ENCODE measurements around the gene PLGRKT.

The PLGRKT gene

DNA sequence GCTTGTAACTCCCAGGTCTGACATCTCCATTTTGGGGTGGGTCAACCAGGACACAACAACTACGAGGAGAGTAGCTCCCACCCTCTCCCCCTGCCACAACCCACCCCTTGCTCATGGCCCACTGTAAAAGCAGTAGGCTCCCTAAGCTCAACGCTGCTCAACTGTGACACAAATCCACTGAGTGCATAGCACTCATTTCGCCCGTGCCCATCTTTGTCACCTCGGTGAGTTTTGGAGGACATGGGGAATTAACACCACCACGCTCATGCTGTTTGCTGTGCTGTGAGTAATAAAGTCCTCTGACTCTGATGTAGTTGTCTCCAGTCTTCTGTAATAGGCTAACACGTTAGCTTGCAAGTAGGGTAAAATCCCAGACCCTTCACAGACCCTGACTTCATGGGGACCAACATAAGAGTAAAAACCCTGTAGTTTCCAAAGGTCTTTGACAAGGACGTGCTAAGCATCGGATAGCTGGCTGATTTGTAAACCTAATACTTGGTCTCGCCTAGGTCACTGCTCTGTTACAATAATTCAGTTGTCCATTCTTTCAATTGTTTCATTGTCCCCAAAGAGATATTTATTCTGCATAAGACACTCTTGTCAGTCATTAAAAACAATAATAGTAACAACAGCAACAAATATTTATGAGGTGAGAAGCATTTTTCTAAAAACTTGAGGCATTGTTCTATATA lies 7.7 kb downstream of the PLGRKT start:
- TF ChIP-seq, protein P1, sequence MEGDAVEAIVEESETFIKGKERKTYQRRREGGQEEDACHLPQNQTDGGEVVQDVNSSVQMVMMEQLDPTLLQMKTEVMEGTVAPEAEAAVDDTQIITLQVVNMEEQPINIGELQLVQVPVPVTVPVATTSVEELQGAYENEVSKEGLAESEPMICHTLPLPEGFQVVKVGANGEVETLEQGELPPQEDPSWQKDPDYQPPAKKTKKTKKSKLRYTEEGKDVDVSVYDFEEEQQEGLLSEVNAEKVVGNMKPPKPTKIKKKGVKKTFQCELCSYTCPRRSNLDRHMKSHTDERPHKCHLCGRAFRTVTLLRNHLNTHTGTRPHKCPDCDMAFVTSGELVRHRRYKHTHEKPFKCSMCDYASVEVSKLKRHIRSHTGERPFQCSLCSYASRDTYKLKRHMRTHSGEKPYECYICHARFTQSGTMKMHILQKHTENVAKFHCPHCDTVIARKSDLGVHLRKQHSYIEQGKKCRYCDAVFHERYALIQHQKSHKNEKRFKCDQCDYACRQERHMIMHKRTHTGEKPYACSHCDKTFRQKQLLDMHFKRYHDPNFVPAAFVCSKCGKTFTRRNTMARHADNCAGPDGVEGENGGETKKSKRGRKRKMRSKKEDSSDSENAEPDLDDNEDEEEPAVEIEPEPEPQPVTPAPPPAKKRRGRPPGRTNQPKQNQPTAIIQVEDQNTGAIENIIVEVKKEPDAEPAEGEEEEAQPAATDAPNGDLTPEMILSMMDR (conservative IDR thresholded peaks at IDR 0.05; ENCODE audit: control insufficient read depth, insufficient read depth, low read depth, low read length), result no peak
- no peak overlapping the region for H3K4me3 ChIP-seq (ENCODE audit: control insufficient read depth, low read depth, low read length)
- DNase-seq (ENCODE audit: low read depth), result no peak

DNA sequence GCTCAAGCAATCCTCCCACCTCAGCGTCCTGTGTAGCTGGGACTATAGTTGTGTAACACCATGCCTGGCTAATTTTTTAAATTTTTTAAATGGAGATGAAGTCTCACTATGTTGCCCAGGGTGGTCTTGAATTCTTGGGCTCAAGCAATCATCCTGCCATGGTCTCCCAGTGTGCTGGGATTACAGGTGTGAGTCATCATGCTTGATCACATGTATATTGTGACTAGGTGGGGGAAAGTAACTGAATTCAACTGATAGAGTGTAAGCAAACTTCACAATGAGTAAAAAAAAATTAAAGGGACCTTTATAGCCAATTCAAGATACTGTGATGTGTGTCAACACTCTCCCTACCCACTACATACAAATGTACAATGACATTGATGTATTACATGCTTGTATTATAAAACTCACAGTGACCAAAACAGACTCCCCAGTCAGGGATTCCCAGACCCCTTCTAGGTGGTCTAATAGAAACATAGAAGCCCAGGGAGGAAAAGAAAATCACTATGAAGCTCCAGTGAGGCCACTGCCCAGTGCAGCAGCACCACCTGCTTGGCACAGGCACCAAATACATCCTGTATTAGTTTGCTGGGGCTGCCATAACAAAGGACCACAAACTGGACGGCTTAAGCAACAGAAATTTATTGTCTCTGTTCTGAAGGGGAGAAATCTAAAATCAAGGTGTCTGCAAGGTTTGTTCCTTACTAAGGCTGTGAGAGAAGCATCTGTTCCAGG lies 8.8 kb downstream of the PLGRKT start:
- peak; percentile 27 for DNase-seq (ENCODE audit: low read depth)
- H3K4me3 ChIP-seq (ENCODE audit: control insufficient read depth, low read depth, low read length), result no peak overlapping the region
- TF ChIP-seq, protein P1 (conservative IDR thresholded peaks at IDR 0.05; ENCODE audit: control insufficient read depth, insufficient read depth, low read depth, low read length), result no peak

DNA sequence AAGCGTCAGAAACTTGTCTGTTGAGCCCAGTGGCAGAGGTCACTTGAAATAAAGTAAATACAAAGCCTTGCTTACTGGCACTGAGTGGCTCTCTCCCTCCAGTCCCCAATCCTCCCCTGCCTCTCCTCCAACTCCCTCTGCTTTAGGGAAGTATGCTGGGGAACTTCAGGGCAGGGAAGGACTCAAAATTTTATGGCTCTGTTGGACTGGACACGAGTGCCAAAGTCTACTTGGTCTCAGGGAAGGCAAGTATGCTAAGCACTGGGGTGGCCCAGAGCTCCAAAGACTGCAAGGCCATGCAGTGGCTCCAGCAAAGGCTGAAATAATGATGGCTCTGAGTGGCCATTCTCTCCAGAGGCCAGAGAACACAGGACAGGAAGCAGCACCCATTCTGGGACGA lies 9.6 kb downstream of the PLGRKT start:
- H3K4me3 ChIP-seq (ENCODE audit: control insufficient read depth, low read depth, low read length), result no peak overlapping the region
- DNase-seq (ENCODE audit: low read depth), result no peak
- TF ChIP-seq, protein P1 (conservative IDR thresholded peaks at IDR 0.05; ENCODE audit: control insufficient read depth, insufficient read depth, low read depth, low read length), result no peak

DNA sequence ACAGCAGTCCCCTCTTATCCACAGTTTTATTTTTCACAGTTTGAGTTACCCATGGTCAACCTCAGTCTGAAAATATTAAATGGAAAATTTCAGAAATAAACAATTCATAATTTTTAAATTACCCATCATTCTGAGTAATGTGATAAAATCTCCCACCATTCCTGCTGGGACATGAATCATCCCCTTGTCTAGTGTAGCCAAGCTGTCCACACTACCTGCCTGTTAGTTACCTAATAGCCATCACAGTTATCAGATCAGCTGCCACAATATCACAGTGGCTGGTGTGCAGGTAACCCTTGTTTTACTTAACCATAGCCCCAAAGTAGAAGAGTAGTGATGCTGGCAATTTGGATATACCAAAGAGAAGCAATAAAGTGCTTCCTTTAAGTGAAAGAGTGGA lies 10.7 kb downstream of the PLGRKT start:
- TF ChIP-seq, protein P1 (conservative IDR thresholded peaks at IDR 0.05; ENCODE audit: control insufficient read depth, insufficient read depth, low read depth, low read length), result no peak
- H3K4me3 ChIP-seq (ENCODE audit: control insufficient read depth, low read depth, low read length), result no peak overlapping the region
- no peak for DNase-seq (ENCODE audit: low read depth)

DNA sequence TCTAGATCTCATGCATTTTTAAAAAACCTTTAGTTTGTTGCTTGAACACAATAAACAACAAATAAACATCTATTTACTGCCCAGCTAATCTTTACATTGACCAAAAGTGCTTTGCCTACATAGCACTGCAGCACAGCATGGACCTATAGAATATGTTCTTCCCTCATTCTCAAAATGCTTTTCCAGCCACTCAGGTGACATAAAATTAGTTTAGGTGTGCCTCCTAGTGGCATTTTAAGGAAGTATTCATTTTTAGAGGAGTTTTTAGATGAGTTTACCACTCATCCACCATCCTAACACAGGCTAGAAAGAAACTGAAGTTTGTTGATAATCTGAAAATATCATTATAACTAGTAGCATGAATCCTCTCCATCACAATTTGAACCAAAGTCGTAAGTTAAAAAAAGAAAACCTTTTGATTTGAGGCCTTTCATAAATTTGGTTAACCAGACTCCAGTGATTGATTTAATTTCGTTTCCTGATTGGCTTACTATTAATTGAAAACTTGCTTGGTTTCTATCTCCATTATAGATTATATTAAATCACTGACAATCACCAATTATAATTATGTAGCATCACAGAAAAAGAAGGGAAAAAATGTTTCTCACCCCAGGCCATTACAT lies 12.6 kb downstream of the PLGRKT start:
- peak; percentile 47 for DNase-seq (ENCODE audit: low read depth)
- TF ChIP-seq, protein P1 (conservative IDR thresholded peaks at IDR 0.05; ENCODE audit: control insufficient read depth, insufficient read depth, low read depth, low read length), result peak; percentile 58
- H3K4me3 ChIP-seq (ENCODE audit: control insufficient read depth, low read depth, low read length), result no peak overlapping the region

DNA sequence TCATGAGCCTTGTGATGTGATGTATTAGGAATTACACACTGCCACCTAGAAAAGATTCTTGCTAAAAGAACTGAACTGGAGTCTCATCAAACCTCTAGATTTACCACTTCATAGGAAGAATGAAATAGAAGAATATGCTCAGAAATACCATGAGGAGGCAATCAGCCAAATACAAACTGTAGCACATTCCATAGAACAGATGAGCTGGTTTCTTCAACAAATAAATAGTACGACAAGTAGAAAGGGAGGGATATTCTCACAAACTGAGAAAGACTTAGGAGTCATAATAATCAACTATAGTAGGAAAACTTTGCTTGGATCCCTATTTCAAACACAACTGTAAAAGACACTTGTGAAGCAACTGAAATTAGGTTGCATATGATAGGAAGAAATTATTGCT lies 15.4 kb downstream of the PLGRKT start:
- DNase-seq (ENCODE audit: low read depth), result no peak
- no peak overlapping the region for H3K4me3 ChIP-seq (ENCODE audit: control insufficient read depth, low read depth, low read length)
- TF ChIP-seq, protein P1 (conservative IDR thresholded peaks at IDR 0.05; ENCODE audit: control insufficient read depth, insufficient read depth, low read depth, low read length), result no peak
